ENCODE data around the gene THADA. TPM values are rescaled to one million over a fixed set of nuclear protein-coding genes. Genes with fewer than 3 reads are reported as not detected.
"Not testable (repeated sequence)": the region's sequence is repeated elsewhere in the genome, so short reads cannot be mapped to it uniquely, and the experiment has no call there.

THADA gene
- total RNA-seq, 4 donors from 2014 or later, result 35.7 to 49.2 (median 47.4) TPM

GRCh38 chr2:43288417-43289305 lies 307.2 kb downstream of the THADA start:
- no peak overlapping the region for H3K27ac ChIP-seq
- WGBS, 2 donors, result 78% methylated on average over 4 of the region's 4 CpGs
- TF ChIP-seq POLR2A (IDR thresholded peaks at IDR 0.05), result no peak
- TF ChIP-seq, protein P1, sequence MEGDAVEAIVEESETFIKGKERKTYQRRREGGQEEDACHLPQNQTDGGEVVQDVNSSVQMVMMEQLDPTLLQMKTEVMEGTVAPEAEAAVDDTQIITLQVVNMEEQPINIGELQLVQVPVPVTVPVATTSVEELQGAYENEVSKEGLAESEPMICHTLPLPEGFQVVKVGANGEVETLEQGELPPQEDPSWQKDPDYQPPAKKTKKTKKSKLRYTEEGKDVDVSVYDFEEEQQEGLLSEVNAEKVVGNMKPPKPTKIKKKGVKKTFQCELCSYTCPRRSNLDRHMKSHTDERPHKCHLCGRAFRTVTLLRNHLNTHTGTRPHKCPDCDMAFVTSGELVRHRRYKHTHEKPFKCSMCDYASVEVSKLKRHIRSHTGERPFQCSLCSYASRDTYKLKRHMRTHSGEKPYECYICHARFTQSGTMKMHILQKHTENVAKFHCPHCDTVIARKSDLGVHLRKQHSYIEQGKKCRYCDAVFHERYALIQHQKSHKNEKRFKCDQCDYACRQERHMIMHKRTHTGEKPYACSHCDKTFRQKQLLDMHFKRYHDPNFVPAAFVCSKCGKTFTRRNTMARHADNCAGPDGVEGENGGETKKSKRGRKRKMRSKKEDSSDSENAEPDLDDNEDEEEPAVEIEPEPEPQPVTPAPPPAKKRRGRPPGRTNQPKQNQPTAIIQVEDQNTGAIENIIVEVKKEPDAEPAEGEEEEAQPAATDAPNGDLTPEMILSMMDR (IDR thresholded peaks at IDR 0.05), result no peak
- no peak for TF ChIP-seq EP300 (IDR thresholded peaks at IDR 0.05)
- H3K9me3 ChIP-seq, result peaks cover 0 to 10% (median 0%) of the 10 kb centered on the region in 4 donors
- DNase-seq (ENCODE audit: low spot score in 2 of 2), result no peak
- H3K4me1 ChIP-seq, result peaks cover 0 to 13% (median 2%) of the 10 kb centered on the region in 4 donors
- H3K27me3 ChIP-seq, result no peaks in the 10 kb centered on the region
- H3K4me3 ChIP-seq, result no peak overlapping the region
- peaks cover 0 to 71% (median 21%) of the 10 kb centered on the region in 3 donors for H3K36me3 ChIP-seq

DNA sequence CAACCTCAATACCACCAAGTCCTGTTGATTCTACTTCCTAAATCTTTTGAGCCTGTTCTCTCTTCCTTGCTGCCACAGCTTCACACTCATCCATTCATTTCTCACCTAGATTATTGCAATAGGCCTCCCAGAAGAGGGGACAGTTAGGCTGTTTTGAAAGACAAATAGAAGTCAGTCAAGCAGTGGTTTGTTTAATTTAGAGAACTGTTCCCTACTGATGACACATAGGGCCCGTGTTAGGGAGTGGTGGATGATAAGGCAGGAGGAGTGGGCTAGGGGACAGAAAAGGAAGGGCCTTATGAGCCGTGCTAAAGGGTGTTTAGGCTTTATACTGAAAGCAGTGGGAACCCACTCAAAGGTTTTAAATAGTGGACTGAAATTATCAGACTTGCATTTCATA lies 309.9 kb downstream of the THADA start:
- Histone ChIP-seq H3K36me3 (peaks cover 0 to 84% (median 21%) of the 10 kb centered on the region in 3 donors), H3K9me3 (peaks cover 0 to 12% (median 0%) of the 10 kb centered on the region in 4 donors), H3K4me3 (no peak overlapping the region), H3K27ac (no peak overlapping the region), H3K27me3 (no peaks in the 10 kb centered on the region), H3K4me1 (no peaks in the 10 kb centered on the region)
- DNase-seq (ENCODE audit: low spot score in 2 of 2), result no peak
- TF ChIP-seq POLR2A (IDR thresholded peaks at IDR 0.05), result no peak
- TF ChIP-seq EP300 (IDR thresholded peaks at IDR 0.05), result no peak
- TF ChIP-seq, protein P1 (IDR thresholded peaks at IDR 0.05), result no peak
- WGBS, 2 donors, result 86 to 87% methylated on average over 2 of the region's 2 CpGs

DNA sequence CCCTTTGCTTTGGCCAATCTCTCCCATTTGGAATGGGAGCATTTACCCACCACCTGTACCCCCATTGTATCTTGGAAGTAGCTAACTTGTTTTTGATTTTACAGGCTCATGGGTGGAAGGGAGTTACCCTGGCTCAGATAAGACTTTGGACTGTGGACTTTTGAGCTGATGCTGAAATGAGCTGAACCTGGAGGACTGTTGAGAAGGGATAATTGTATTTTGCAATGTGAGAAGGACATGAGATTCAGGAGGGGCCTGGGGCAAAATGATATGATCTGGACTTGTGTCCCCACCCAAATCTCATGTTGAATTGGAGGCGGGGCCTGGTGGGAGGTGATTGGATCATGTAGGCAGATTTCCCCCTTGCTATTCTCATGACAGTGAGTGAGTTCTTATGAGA lies 310.9 kb downstream of the THADA start:
- no peak for DNase-seq (ENCODE audit: low spot score in 2 of 2)
- TF ChIP-seq, protein P1 (IDR thresholded peaks at IDR 0.05), result no peak
- TF ChIP-seq POLR2A (IDR thresholded peaks at IDR 0.05) (no peak), EP300 (IDR thresholded peaks at IDR 0.05) (no peak)
- 100% methylated on average over 1 of the region's 1 CpG for WGBS, 2 donors

DNA sequence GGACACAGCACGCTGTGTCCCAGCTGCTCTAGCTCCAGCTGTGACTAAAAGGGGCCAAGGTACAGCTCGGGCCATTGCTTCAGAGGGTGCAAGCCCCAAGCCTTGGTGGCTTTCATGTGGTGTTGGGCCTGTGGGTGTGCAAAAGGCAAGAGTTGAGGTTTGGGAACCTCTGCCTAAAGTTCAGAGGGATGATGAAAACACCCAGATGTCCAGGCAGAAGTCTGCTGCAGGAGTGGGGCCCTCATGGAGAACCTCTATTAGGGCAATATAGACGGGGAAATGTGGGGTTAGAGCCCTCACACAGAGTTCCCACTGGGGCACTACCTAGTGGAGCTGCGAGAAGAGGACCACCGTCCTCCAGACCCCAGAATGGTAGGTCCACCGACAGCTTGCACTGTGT lies 311.5 kb downstream of the THADA start:
- H3K27me3 ChIP-seq; H3K4me3 ChIP-seq; H3K27ac ChIP-seq; DNase-seq (ENCODE audit: low spot score in 2 of 2); H3K4me1 ChIP-seq: not testable (repeated sequence)
- 86 to 97% methylated on average over 6 of the region's 6 CpGs for WGBS, 2 donors
- Histone ChIP-seq H3K9me3 (peaks cover 0 to 12% (median 0%) of the 10 kb centered on the region in 4 donors), H3K36me3 (peaks cover 0 to 88% (median 21%) of the 10 kb centered on the region in 3 donors)

More for the DNA sequence above, 310.9 kb downstream of the THADA start:
- Histone ChIP-seq H3K9me3 (peaks cover 0 to 12% (median 0%) of the 10 kb centered on the region in 4 donors), H3K27me3 (no peaks in the 10 kb centered on the region), H3K4me1 (no peaks in the 10 kb centered on the region), H3K4me3 (no peak overlapping the region), H3K27ac (no peak overlapping the region), H3K36me3 (peaks cover 0 to 87% (median 21%) of the 10 kb centered on the region in 3 donors)

GRCh38 chr2:43280994-43281393 lies 314.8 kb downstream of the THADA start:
- no peak for DNase-seq (ENCODE audit: low spot score in 2 of 2)
- WGBS, 2 donors, result 50 to 70% methylated on average over 2 of the region's 2 CpGs

More at GRCh38 chr2:43280994-43281393, 314.8 kb downstream of the THADA start:
- no peaks in the 10 kb centered on the region for H3K27me3 ChIP-seq
- no peak overlapping the region for H3K27ac ChIP-seq
- H3K4me1 ChIP-seq, result peaks cover 0 to 26% (median 15%) of the 10 kb centered on the region in 4 donors
- H3K9me3 ChIP-seq, result peaks cover 0 to 12% (median 0%) of the 10 kb centered on the region in 4 donors
- peaks cover 0 to 62% (median 15%) of the 10 kb centered on the region in 3 donors for H3K36me3 ChIP-seq
- H3K4me3 ChIP-seq, result no peak overlapping the region
- TF ChIP-seq POLR2A (IDR thresholded peaks at IDR 0.05), result no peak
- TF ChIP-seq, protein P1 (IDR thresholded peaks at IDR 0.05), result no peak
- TF ChIP-seq EP300 (IDR thresholded peaks at IDR 0.05), result no peak
